OCI-LY7 (cell line): ENCODE measurements around the gene NSMCE1. TPM values are rescaled to one million over a fixed set of nuclear protein-coding genes. Genes with fewer than 3 reads are reported as not detected.

Source experiments
- BruUV-seq: library from RNA; stranded (reverse); fragments of 400-500 nt; replicated peaks from 2 replicates; lab custom pipeline; 2021; lab: Mats Ljungman, UMichigan
- CTCF ChIA-PET: fragments of 300-600 bp; sonication (Branson Sonifier 250); formaldehyde crosslinking; loops from one replicate; lab custom pipeline; 2022; ENCODE audit warnings: antibody characterized with exemption; ENCODE audit not compliant: unreplicated experiment; lab: Charles Lee
- POLR2A ChIA-PET: fragments of 300-600 bp; sonication (Branson Sonifier 250); formaldehyde crosslinking; loops from one replicate; lab custom pipeline; 2022; ENCODE audit warnings: antibody characterized with exemption; lab: Charles Lee
- DNase-seq: peaks from one replicate; pipeline ENCODE4 v3.0.0-alpha.2; 2015; ENCODE audit warnings: low spot score
- H2AFZ ChIP-seq: fragments of 200-600 bp; sonication (generic), shearing (Covaris generic); 2 replicates; pipeline ENCODE4 v1.6.1; 2014; ENCODE audit warnings: mild to moderate bottlenecking, antibody characterized with exemption, low read length, moderate library complexity
- H3K27ac ChIP-seq: fragments of 200-600 bp; sonication (generic); 2 replicates; pipeline ENCODE4 v1.5.1; 2014; ENCODE audit warnings: mixed run types, low read depth, mild to moderate bottlenecking, moderate library complexity, low read length, inconsistent platforms; ENCODE audit not compliant: poor library complexity, severe bottlenecking
- H3K36me3 ChIP-seq: fragments of 200-600 bp; sonication (generic); 2 replicates; pipeline ENCODE4 v1.6.1; 2014; ENCODE audit warnings: mild to moderate bottlenecking, antibody characterized with exemption, low read length, moderate library complexity, mixed read lengths; ENCODE audit not compliant: insufficient read depth
- H3K4me1 ChIP-seq: fragments of 200-600 bp; sonication (generic); 2 replicates; pipeline ENCODE4 v1.5.1; 2014; ENCODE audit warnings: mild to moderate bottlenecking, low read length; ENCODE audit not compliant: insufficient read depth, poor library complexity, severe bottlenecking
- H3K4me2 ChIP-seq: fragments of 200-600 bp; sonication (generic); 2 replicates; pipeline ENCODE4 v1.6.1; 2014; ENCODE audit warnings: mild to moderate bottlenecking, low read length
- H3K4me3 ChIP-seq: fragments of 200-600 bp; sonication (generic); 2 replicates; pipeline ENCODE4 v1.5.1; 2014; ENCODE audit warnings: mild to moderate bottlenecking, low read depth, low read length; ENCODE audit not compliant: poor library complexity, severe bottlenecking
- H3K79me2 ChIP-seq: fragments of 200-600 bp; sonication (generic); 2 replicates; pipeline ENCODE4 v1.6.1; 2016; ENCODE audit warnings: low read depth, mild to moderate bottlenecking, low read length, moderate library complexity, mixed read lengths; ENCODE audit not compliant: insufficient read depth
- H3K9me2 ChIP-seq: fragments of 200-600 bp; sonication (generic); 2 replicates; pipeline ENCODE4 v1.6.1; 2016; ENCODE audit warnings: mild to moderate bottlenecking, low read length, mixed read lengths; ENCODE audit not compliant: insufficient read depth
- H3K9me3 ChIP-seq: fragments of 200-600 bp; sonication (generic); 2 replicates; pipeline ENCODE4 v1.6.1; 2014; ENCODE audit warnings: mild to moderate bottlenecking, mixed run types, low read length, mixed read lengths
- H4K20me1 ChIP-seq: fragments of 200-600 bp; sonication (generic); 2 replicates; pipeline ENCODE4 v1.6.1; 2014; ENCODE audit warnings: mild to moderate bottlenecking, antibody characterized with exemption, low read length, moderate library complexity, mixed read lengths; ENCODE audit not compliant: insufficient read depth
- EZH2phosphoT487 ChIP-seq: fragments of 200-600 bp; sonication (generic); IDR thresholded peaks from 2 replicates; pipeline ENCODE4 v1.6.1; 2018; ENCODE audit warnings: low read depth, borderline replicate concordance, mild to moderate bottlenecking, mixed run types, antibody characterized with exemption, low read length, moderate library complexity, mixed read lengths
- intact Hi-C: fragments of 100-400 bp; cut with micrococcal nuclease; formaldehyde crosslinking; loops from one replicate; pipeline ENCODE4 v1.10.0; 2022; ENCODE audit not compliant: unreplicated experiment
- total RNA-seq, 2 experiments: library from RNA; depleted of rRNA in 1 of 2; stranded (reverse); fragments of >200 nt in 1 of 2; shearing (Covaris generic) in 1 of 2; gene quantifications; 2 replicates each; pipeline ENCODE4 v1.2.3, GENCODE V29; 2014 to 2022
- TF ChIP-seq, protein P1 (sequence below): fragments of 200-600 bp; sonication (generic); conservative IDR thresholded peaks from 2 replicates; pipeline ENCODE4 v1.5.1; 2014; ENCODE audit warnings: mild to moderate bottlenecking, antibody characterized with exemption, low read length, moderate library complexity, mixed read lengths

NSMCE1 gene
- total RNA-seq, 2 experiments from 2014 or later = 51.1 to 84.0 TPM

DNA sequence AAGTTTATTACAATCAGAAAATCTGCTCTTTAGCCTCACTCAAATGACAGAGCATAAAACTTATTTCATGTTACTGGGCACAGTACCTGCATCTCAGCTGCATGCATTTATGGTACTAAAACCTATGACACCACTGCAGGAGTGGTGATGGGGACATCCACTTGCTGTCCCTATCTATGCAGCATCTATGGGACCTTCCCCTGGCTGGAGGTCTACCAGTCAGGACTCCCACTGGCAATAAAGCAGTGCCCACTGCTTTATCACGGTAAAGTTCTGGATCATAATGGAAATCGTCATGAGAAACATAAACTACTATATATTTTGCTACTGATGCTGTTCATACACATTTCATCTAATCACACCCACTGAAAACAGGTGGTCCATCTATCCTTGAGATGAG is 26.2 kb downstream of the NSMCE1 start:
- TF ChIP-seq EZH2phosphoT487 = no peak
- TF ChIP-seq, protein P1, sequence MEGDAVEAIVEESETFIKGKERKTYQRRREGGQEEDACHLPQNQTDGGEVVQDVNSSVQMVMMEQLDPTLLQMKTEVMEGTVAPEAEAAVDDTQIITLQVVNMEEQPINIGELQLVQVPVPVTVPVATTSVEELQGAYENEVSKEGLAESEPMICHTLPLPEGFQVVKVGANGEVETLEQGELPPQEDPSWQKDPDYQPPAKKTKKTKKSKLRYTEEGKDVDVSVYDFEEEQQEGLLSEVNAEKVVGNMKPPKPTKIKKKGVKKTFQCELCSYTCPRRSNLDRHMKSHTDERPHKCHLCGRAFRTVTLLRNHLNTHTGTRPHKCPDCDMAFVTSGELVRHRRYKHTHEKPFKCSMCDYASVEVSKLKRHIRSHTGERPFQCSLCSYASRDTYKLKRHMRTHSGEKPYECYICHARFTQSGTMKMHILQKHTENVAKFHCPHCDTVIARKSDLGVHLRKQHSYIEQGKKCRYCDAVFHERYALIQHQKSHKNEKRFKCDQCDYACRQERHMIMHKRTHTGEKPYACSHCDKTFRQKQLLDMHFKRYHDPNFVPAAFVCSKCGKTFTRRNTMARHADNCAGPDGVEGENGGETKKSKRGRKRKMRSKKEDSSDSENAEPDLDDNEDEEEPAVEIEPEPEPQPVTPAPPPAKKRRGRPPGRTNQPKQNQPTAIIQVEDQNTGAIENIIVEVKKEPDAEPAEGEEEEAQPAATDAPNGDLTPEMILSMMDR = no peak
- DNase-seq = no peak
- H4K20me1 ChIP-seq = no peaks in the 10 kb centered on the region
- H3K9me2 ChIP-seq = no peaks in the 10 kb centered on the region
- no peak overlapping the region for H3K27ac ChIP-seq
- intact Hi-C loops = no loop called here
- CTCF ChIA-PET = no interaction called here
- no peak overlapping the region for H2AFZ ChIP-seq
- H3K36me3 ChIP-seq = no peaks in the 10 kb centered on the region
- H3K4me3 ChIP-seq = no peak overlapping the region
- no peaks in the 10 kb centered on the region for H3K9me3 ChIP-seq
- no peaks in the 10 kb centered on the region for H3K79me2 ChIP-seq
- H3K4me2 ChIP-seq = 0 out of 2 replicates have a peak overlapping the region, but pooled peaks have one; percentile 3
- BruUV-seq = no TSS peak
- peaks cover 12% of the 10 kb centered on the region for H3K4me1 ChIP-seq
- POLR2A ChIA-PET = interaction anchor here (0.6 to 1.5 kb wide), 3 partner anchors 8 to 597 kb away, joined by 3 to 5 read pairs (median 3); no protein-coding TSS in a partner anchor

DNA sequence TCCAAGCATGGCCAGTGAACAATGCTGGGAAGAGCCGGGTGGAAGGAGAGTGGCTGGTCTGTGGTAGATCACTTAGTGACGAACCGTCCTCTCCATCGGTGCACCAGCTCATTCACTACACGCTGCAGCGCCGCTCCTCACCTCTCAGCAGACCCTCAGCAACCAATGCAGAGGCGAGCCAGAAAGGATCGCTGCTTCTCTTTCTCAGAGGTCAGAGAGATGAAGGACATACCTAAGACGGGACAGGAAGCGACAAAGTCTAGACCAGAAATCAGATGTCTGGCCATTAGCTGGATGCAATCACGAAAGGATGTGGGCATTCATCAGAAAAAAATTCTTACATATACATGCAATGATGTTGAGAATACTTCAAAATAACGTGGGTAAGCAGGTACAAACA is 26.9 kb downstream of the NSMCE1 start:
- no peaks in the 10 kb centered on the region for H3K9me3 ChIP-seq
- no peaks in the 10 kb centered on the region for H3K9me2 ChIP-seq
- no TSS peak for BruUV-seq
- peaks cover 20% of the 10 kb centered on the region for H3K4me1 ChIP-seq
- no peak overlapping the region for H3K27ac ChIP-seq
- DNase-seq = no peak
- H3K79me2 ChIP-seq = no peaks in the 10 kb centered on the region
- POLR2A ChIA-PET = interaction anchor here (1.3 kb wide), 1 partner anchor 13 kb away, joined by 3 read pairs; no protein-coding TSS in a partner anchor
- H4K20me1 ChIP-seq = no peaks in the 10 kb centered on the region
- no peak overlapping the region for H3K4me3 ChIP-seq
- no peaks in the 10 kb centered on the region for H3K36me3 ChIP-seq
- TF ChIP-seq, protein P1 = no peak
- TF ChIP-seq EZH2phosphoT487 = no peak
- CTCF ChIA-PET = no interaction called here
- intact Hi-C loops = no loop called here
- no peak overlapping the region for H3K4me2 ChIP-seq
- no peak overlapping the region for H2AFZ ChIP-seq

- DNase-seq = no peak
- no TSS peak for BruUV-seq
- Histone ChIP-seq H2AFZ (no peak overlapping the region), H3K9me2 (no peaks in the 10 kb centered on the region), H3K4me3 (no peak overlapping the region), H4K20me1 (no peaks in the 10 kb centered on the region), H3K79me2 (no peaks in the 10 kb centered on the region), H3K9me3 (no peaks in the 10 kb centered on the region), H3K4me1 (peaks cover 22% of the 10 kb centered on the region), H3K4me2 (no peak overlapping the region), H3K27ac (no peak overlapping the region), H3K36me3 (no peaks in the 10 kb centered on the region)
- POLR2A ChIA-PET = interaction anchor here (1.3 kb wide), 1 partner anchor 13 kb away, joined by 3 read pairs; no protein-coding TSS in a partner anchor
- intact Hi-C loops = no loop called here
- TF ChIP-seq, protein P1 = no peak
- TF ChIP-seq EZH2phosphoT487 = no peak
- CTCF ChIA-PET = no interaction called here
Measured at GRCh38 chr16:27240948-27241531, 27.5 kb downstream of the NSMCE1 start.
